ENCODE results near the gene TFF3. TPM values are rescaled to one million over a fixed set of nuclear protein-coding genes. Genes with fewer than 3 reads are reported as not detected.

Gene TFF3
- total RNA-seq, 4 donors from 2014 or later: 164 to 2,581 (median 367) TPM

DNA sequence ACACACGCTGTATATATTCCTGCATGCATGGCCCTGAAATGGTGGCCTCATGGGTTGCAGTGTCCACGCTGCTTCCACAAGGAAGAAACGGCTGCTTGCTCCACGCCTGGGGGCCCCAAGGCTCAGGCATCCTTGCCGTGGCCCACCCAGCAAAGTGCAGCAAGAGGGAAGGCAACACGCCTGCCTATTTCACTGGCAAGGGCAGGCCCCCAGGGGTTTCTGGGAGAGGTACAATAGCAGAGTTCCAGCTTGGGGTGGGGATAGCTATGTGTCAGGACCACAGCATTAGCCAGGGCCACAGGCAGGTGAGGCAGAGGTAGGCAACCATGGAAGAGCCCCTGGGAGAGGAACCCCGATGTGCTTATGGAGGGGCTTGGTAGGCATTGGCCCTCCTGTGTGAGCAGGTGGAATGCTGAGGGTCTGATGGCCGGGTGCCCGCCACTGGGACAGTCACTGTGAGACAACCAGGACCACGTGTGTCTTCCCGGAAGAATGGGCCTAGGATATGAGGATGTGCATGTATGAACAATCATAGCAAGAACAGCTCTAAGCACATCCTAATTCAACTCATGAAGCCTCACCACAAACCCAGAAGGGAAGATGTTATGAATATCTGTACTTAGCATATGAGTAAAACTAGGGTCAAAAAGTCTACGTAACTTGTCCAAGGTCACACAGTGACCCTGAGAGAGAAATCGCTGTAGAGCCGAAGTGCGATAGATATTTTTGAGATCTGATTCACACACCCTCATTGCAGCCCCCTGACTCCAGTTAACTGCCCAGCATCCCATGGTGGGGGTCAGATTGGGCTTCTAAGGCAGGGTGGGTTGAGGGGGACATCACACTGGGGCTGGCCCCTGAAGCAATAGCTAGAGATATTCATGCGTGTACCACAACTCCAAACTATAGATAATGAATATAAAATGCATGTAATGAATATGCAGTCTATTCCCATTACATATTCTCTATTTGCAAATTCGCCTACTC, 23.8 kb upstream of the TFF3 start:
- Histone ChIP-seq H3K27ac (no peak overlapping the region), H3K27me3 (peaks cover 6% of the 10 kb centered on the region)
- no peak for DNase-seq

GRCh38 chr21:42337830-42338728, 22.9 kb upstream of the TFF3 start:
- Histone ChIP-seq H3K4me1 (peaks cover 0 to 16% (median 1%) of the 10 kb centered on the region in 4 donors), H3K27me3 (peaks cover 6% of the 10 kb centered on the region), H3K36me3 (no peaks in the 10 kb centered on the region), H3K4me3 (no peak overlapping the region), H3K9me3 (no peaks in the 10 kb centered on the region), H3K27ac (peak overlapping the region in 1 of 4 donors; percentile 17)
- TF ChIP-seq EP300 (IDR thresholded peaks at IDR 0.05; ENCODE audit: low read depth): no peak
- TF ChIP-seq, protein P1, sequence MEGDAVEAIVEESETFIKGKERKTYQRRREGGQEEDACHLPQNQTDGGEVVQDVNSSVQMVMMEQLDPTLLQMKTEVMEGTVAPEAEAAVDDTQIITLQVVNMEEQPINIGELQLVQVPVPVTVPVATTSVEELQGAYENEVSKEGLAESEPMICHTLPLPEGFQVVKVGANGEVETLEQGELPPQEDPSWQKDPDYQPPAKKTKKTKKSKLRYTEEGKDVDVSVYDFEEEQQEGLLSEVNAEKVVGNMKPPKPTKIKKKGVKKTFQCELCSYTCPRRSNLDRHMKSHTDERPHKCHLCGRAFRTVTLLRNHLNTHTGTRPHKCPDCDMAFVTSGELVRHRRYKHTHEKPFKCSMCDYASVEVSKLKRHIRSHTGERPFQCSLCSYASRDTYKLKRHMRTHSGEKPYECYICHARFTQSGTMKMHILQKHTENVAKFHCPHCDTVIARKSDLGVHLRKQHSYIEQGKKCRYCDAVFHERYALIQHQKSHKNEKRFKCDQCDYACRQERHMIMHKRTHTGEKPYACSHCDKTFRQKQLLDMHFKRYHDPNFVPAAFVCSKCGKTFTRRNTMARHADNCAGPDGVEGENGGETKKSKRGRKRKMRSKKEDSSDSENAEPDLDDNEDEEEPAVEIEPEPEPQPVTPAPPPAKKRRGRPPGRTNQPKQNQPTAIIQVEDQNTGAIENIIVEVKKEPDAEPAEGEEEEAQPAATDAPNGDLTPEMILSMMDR (IDR thresholded peaks at IDR 0.05): peak; percentile 58 to 89 (median 70)
- no peak for TF ChIP-seq POLR2AphosphoS5 (IDR thresholded peaks at IDR 0.05)
- DNase-seq: peak; percentile 88
- 44 to 45% methylated on average over 3 to 21 of the region's 23 CpGs for WGBS, 2 donors (ENCODE audit: low coverage in 1 of 2)
- in situ Hi-C loops (cut with MboI; ENCODE audit: low pct_ligation_motif_present in 1 of 4, low pct_unique_long_range_greater_than_20kb in 1 of 4, low sequenced_read_pairs in 3 of 4): no loop called here
- intact Hi-C loops (cut with DNase I; ENCODE audit: low total_unique reads): no loop called here

More for the DNA sequence above, 23.8 kb upstream of the TFF3 start:
- Histone ChIP-seq H3K9me3 (no peaks in the 10 kb centered on the region), H3K36me3 (no peaks in the 10 kb centered on the region), H3K4me3 (no peak overlapping the region), H3K4me1 (peaks cover 0 to 10% (median 1%) of the 10 kb centered on the region in 4 donors)
- 80 to 93% methylated on average over 3 to 16 of the region's 17 CpGs for WGBS, 2 donors (ENCODE audit: low coverage in 1 of 2)
- TF ChIP-seq POLR2A (IDR thresholded peaks at IDR 0.05) (no peak), POLR2AphosphoS5 (IDR thresholded peaks at IDR 0.05) (no peak), EP300 (IDR thresholded peaks at IDR 0.05; ENCODE audit: low read depth) (no peak)
- TF ChIP-seq, protein P1 (IDR thresholded peaks at IDR 0.05): no peak
- in situ Hi-C loops (cut with MboI; ENCODE audit: low pct_ligation_motif_present in 1 of 4, low pct_unique_long_range_greater_than_20kb in 1 of 4, low sequenced_read_pairs in 3 of 4) (no loop called here), intact Hi-C loops (cut with DNase I; ENCODE audit: low total_unique reads) (no loop called here)

DNA sequence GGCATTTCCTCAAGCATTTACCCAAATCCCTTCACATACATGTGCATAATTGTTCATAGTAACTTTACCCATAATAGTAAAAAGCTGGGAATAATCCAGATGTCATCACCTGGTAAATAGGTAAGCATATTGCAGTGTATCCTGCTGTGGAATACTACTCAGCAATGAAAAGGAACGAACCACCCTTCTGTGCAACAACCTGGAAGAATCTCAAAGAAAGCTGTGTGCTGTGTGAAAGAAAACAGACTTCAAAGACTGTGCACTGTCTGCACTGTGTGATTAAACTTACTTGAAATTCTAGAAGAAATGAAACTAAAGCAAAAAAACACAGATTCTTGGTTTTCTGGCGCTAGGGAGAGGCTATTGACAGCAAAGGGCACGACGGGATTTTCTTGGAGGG, 22.1 kb upstream of the TFF3 start:
- TF ChIP-seq POLR2A (IDR thresholded peaks at IDR 0.05) (no peak), POLR2AphosphoS5 (IDR thresholded peaks at IDR 0.05) (no peak), EP300 (IDR thresholded peaks at IDR 0.05; ENCODE audit: low read depth) (no peak)
- TF ChIP-seq, protein P1 (IDR thresholded peaks at IDR 0.05): no peak
- peaks cover 0 to 18% (median 4%) of the 10 kb centered on the region in 4 donors for H3K4me1 ChIP-seq
- in situ Hi-C loops (cut with MboI; ENCODE audit: low pct_ligation_motif_present in 1 of 4, low pct_unique_long_range_greater_than_20kb in 1 of 4, low sequenced_read_pairs in 3 of 4): no loop called here
- 67 to 68% methylated on average over 4 of the region's 4 CpGs for WGBS, 2 donors (ENCODE audit: low coverage in 1 of 2)
- no peak overlapping the region for H3K4me3 ChIP-seq
- H3K27me3 ChIP-seq: peaks cover 6% of the 10 kb centered on the region
- no peaks in the 10 kb centered on the region for H3K36me3 ChIP-seq
- intact Hi-C loops (cut with DNase I; ENCODE audit: low total_unique reads): no loop called here
- no peaks in the 10 kb centered on the region for H3K9me3 ChIP-seq
- H3K27ac ChIP-seq: peak overlapping the region in 1 of 4 donors; percentile 17
- no peak for DNase-seq

- H3K27me3 ChIP-seq: peaks cover 6% of the 10 kb centered on the region
- intact Hi-C loops (cut with DNase I; ENCODE audit: low total_unique reads): no loop called here
- TF ChIP-seq EP300 (IDR thresholded peaks at IDR 0.05; ENCODE audit: low read depth) (no peak), POLR2AphosphoS5 (IDR thresholded peaks at IDR 0.05) (no peak)
- TF ChIP-seq, protein P1 (IDR thresholded peaks at IDR 0.05): no peak
- H3K4me1 ChIP-seq: peaks cover 0 to 30% (median 7%) of the 10 kb centered on the region in 4 donors
- WGBS, 2 donors (ENCODE audit: low coverage in 1 of 2): 60 to 61% methylated on average over 5 to 10 of the region's 10 CpGs
- in situ Hi-C loops (cut with MboI; ENCODE audit: low pct_ligation_motif_present in 1 of 4, low pct_unique_long_range_greater_than_20kb in 1 of 4, low sequenced_read_pairs in 3 of 4): no loop called here
- no peak for DNase-seq
- no peaks in the 10 kb centered on the region for H3K9me3 ChIP-seq
- H3K27ac ChIP-seq: no peak overlapping the region
- no peak overlapping the region for H3K4me3 ChIP-seq
- no peaks in the 10 kb centered on the region for H3K36me3 ChIP-seq
Observed at GRCh38 chr21:42336054-42336453, 20.8 kb upstream of the TFF3 start.

Measured in transverse colon (tissue), 4 donors.